IMR-90 (cell line): ENCODE data around the gene UBE2S. TPM values are rescaled to one million over a fixed set of nuclear protein-coding genes. Genes with fewer than 3 reads are reported as not detected.

Source experiments
- ATAC-seq: fragments of 200-7000 bp; cut with Tn5 transposase; 2 replicates; pipeline ENCODE4 v1.9.1; 2020; ENCODE audit warnings: low read depth, mild to moderate bottlenecking, moderate library complexity
- BruUV-seq: library from RNA; stranded (reverse); fragments of 400-500 nt; replicated peaks from 2 replicates; lab custom pipeline; 2021; lab: Mats Ljungman, UMichigan
- CTCF ChIA-PET: fragments of 300-600 bp; formaldehyde crosslinking; extraction: SDS; loops from one replicate; lab custom pipeline; 2021; ENCODE audit warnings: antibody characterized with exemption; lab: Yijun Ruan, JAX
- POLR2A ChIA-PET: fragments of 300-600 bp; sonication (Branson Sonifier 250); formaldehyde crosslinking; loops from one replicate; lab custom pipeline; 2022; ENCODE audit warnings: antibody characterized with exemption; ENCODE audit not compliant: unreplicated experiment; lab: Charles Lee
- DNase-seq: peaks from one replicate; pipeline ENCODE4 v3.0.0; 2013
- H2AFZ ChIP-seq: replicated peaks from 2 replicates; pipeline ENCODE3; 2013; ENCODE audit warnings: low read length, mild to moderate bottlenecking; ENCODE audit not compliant: poor library complexity
- H2AK5ac ChIP-seq: 2 replicates; pipeline ENCODE4 v1.6.1; 2013; ENCODE audit warnings: low read depth, low read length, inconsistent platforms
- H2AK9ac ChIP-seq: replicated peaks from 2 replicates; pipeline ENCODE3; 2013; ENCODE audit warnings: mild to moderate bottlenecking, low read depth, low read length, moderate library complexity; ENCODE audit not compliant: poor library complexity
- H2BK120ac ChIP-seq: 2 replicates; pipeline ENCODE4 v1.6.1; 2013; ENCODE audit warnings: low read depth, low read length, inconsistent platforms
- H2BK15ac ChIP-seq: 3 replicates; pipeline ENCODE4 v1.6.1; 2013; ENCODE audit warnings: low read depth, low read length, inconsistent platforms
- H2BK20ac ChIP-seq: 2 replicates; pipeline ENCODE4 v1.6.1; 2013; ENCODE audit warnings: low read depth, mild to moderate bottlenecking, inconsistent platforms, low read length, moderate library complexity
- H2BK5ac ChIP-seq: 2 replicates; pipeline ENCODE4 v1.6.1; 2013; ENCODE audit warnings: mild to moderate bottlenecking, low read depth, low read length, inconsistent platforms; ENCODE audit not compliant: poor library complexity, severe bottlenecking
- H3K14ac ChIP-seq: replicated peaks from 2 replicates; pipeline ENCODE4 v1.6.1; 2013; ENCODE audit warnings: low read depth, low read length, inconsistent platforms
- H3K18ac ChIP-seq: 2 replicates; pipeline ENCODE4 v1.6.1; 2013; ENCODE audit warnings: low read depth, low read length, control low read depth
- H3K23ac ChIP-seq: 2 replicates; pipeline ENCODE4 v1.6.1; 2013; ENCODE audit warnings: low read depth, low read length, inconsistent platforms
- H3K27ac ChIP-seq: 2 replicates; pipeline ENCODE4 v1.5.1; 2013; ENCODE audit warnings: mild to moderate bottlenecking, control low read depth, low read length; ENCODE audit not compliant: insufficient read depth
- H3K27me3 ChIP-seq: 2 replicates; pipeline ENCODE4 v1.6.1; 2013; ENCODE audit warnings: low read length; ENCODE audit not compliant: control insufficient read depth, insufficient read depth
- H3K36me3 ChIP-seq: 2 replicates; pipeline ENCODE4 v1.6.1; 2013; ENCODE audit warnings: low read length, mixed read lengths; ENCODE audit not compliant: control insufficient read depth, insufficient read depth
- H3K4ac ChIP-seq: 2 replicates; pipeline ENCODE4 v1.6.1; 2013; ENCODE audit warnings: low read depth, low read length, inconsistent platforms
- H3K4me1 ChIP-seq: 2 replicates; pipeline ENCODE4 v1.6.1; 2013; ENCODE audit warnings: low read length, mixed read lengths; ENCODE audit not compliant: control insufficient read depth, insufficient read depth
- H3K4me2 ChIP-seq: 2 replicates; pipeline ENCODE4 v1.6.1; 2013; ENCODE audit warnings: low read depth, mild to moderate bottlenecking, control low read depth, low read length, moderate library complexity
- H3K4me3 ChIP-seq: 2 replicates; pipeline ENCODE4 v1.5.1; 2013; ENCODE audit warnings: low read depth, mild to moderate bottlenecking, control low read depth, low read length, moderate library complexity; ENCODE audit not compliant: insufficient read depth
- H3K56ac ChIP-seq: 2 replicates; pipeline ENCODE4 v1.6.1; 2013; ENCODE audit warnings: low read length, inconsistent platforms; ENCODE audit not compliant: insufficient read depth; ENCODE audit errors: extremely low read depth
- H3K79me1 ChIP-seq, 2 experiments: 2 replicates each; pipeline ENCODE4 v1.6.1; 2013; ENCODE audit warnings: low read length in 2 of 2, inconsistent platforms in 1 of 2, low read depth in 1 of 2
- H3K9ac ChIP-seq: 2 replicates; pipeline ENCODE4 v1.6.1; 2013; ENCODE audit warnings: low read depth, low read length, control low read depth
- H3K9me1 ChIP-seq: 2 replicates; pipeline ENCODE4 v1.6.1; 2013; ENCODE audit warnings: low read length, inconsistent platforms; ENCODE audit not compliant: insufficient read depth
- H3K9me3 ChIP-seq: 2 replicates; pipeline ENCODE4 v1.6.1; 2013; ENCODE audit warnings: low read length; ENCODE audit not compliant: control insufficient read depth, insufficient read depth
- H4K20me1 ChIP-seq: 2 replicates; pipeline ENCODE4 v1.6.1; 2013; ENCODE audit warnings: low read length, inconsistent platforms; ENCODE audit not compliant: insufficient read depth
- H4K5ac ChIP-seq: 2 replicates; pipeline ENCODE4 v1.6.1; 2013; ENCODE audit warnings: mild to moderate bottlenecking, low read depth, low read length, control low read depth
- H4K8ac ChIP-seq, 2 experiments: 2 replicates each; pipeline ENCODE4 v1.6.1; 2013; ENCODE audit warnings: low read depth in 2 of 2, low read length in 2 of 2, control low read depth in 1 of 2, inconsistent platforms in 1 of 2
- H4K91ac ChIP-seq: 2 replicates; pipeline ENCODE4 v1.6.1; 2013; ENCODE audit warnings: low read depth, low read length, inconsistent platforms; ENCODE audit not compliant: insufficient read depth
- FOS ChIP-seq: fragments of 150-350 bp; IDR thresholded peaks from 2 replicates; pipeline ENCODE4 v1.6.1; 2016; ENCODE audit warnings: low read depth, low read length
- POLR2A ChIP-seq: IDR thresholded peaks from 2 replicates; pipeline ENCODE4 v1.6.1; 2012; ENCODE audit warnings: mild to moderate bottlenecking, low read depth, low read length
- WGBS, 2 experiments: methylation state at CpG; one replicate each; pipeline versions ENCODE4 v1.1.5 to v1.1.7; 2013; ENCODE audit warnings: missing lambda C conversion rate in 2 of 2; ENCODE audit not compliant: insufficient read length in 1 of 2; ENCODE audit errors: extremely low coverage in 2 of 2; 5-methylcytosine and 5-hydroxymethylcytosine counted together
- dilution Hi-C: fragments of 300-500 bp; cut with HindIII; formaldehyde crosslinking; loops from one replicate; pipeline ENCODE4 v1.14.3; 2018; ENCODE audit warnings: low sequenced_read_pairs; ENCODE audit not compliant: unreplicated experiment
- in situ Hi-C: fragments of 300-500 bp; cut with MboI; formaldehyde crosslinking; loops from 3 replicates; pipeline ENCODE4 v1.14.3; 2019; ENCODE audit warnings: low sequenced_read_pairs, inconsistent platforms, mixed read lengths
- intact Hi-C: fragments of 100-400 bp; cut with micrococcal nuclease; formaldehyde crosslinking; loops from 2 replicates; pipeline ENCODE4 v1.10.0; 2022
- polyA plus RNA-seq, 3 experiments: library from polyadenylated mRNA; depleted of rRNA; stranded (reverse); fragments of >200 nt; gene quantifications; 2 replicates each; pipeline ENCODE4 v1.2.3, GENCODE V29; 2012; ENCODE audit warnings: low replicate concordance in 1 of 3
- total RNA-seq: library from RNA; depleted of rRNA; stranded (reverse); fragments of >200 nt; gene quantifications from 2 replicates; pipeline ENCODE4 v1.2.3, GENCODE V29; 2012

UBE2S gene
- total and polyA plus RNA-seq, 2 of the 4 experiments (the other 2 are of a cell fraction), result 69.5 to 104 TPM

GRCh38 chr19:55405638-55406037, 1.9 kb downstream of the UBE2S start:
- intact Hi-C loops, result loop anchor here (5.0 kb wide), 1 partner anchor 97 kb away; no protein-coding TSS in a partner anchor
- dilution Hi-C loops, result no loop called here
- peak overlapping the region; percentile 96; the same call in 1 of the 2 replicates for H3K23ac ChIP-seq
- peak overlapping the region; percentile 98 for H3K4me2 ChIP-seq
- TF ChIP-seq POLR2A (0 out of 2 replicates have a peak, but pooled peaks have one; percentile 7), FOS (no peak)
- peaks cover 19% of the 10 kb centered on the region for H3K9me1 ChIP-seq
- no peak overlapping the region for H4K5ac ChIP-seq
- H2BK5ac ChIP-seq, result no peak overlapping the region
- no peak overlapping the region for H3K56ac ChIP-seq
- no peak for ATAC-seq
- peak overlapping the region; percentile 76 for H3K9ac ChIP-seq
- DNase-seq, result no peak
- H2BK20ac ChIP-seq, result no peak overlapping the region
- H3K79me1 ChIP-seq, result peaks cover 7 to 50% of the 10 kb centered on the region in 2 experiments
- H3K36me3 ChIP-seq, result peaks cover 39% of the 10 kb centered on the region
- H3K4ac ChIP-seq, result no peak overlapping the region; the same call in 1 of the 2 replicates
- H3K14ac ChIP-seq, result 0 out of 2 replicates have a peak overlapping the region, but pooled peaks have one; percentile 40
- H3K18ac ChIP-seq, result no peak overlapping the region
- no peak overlapping the region for H2AFZ ChIP-seq
- POLR2A ChIA-PET, result interaction anchor here (1.0 kb wide), 1 partner anchor 104 kb away, joined by 4 read pairs; no protein-coding TSS in a partner anchor
- H2AK5ac ChIP-seq, result no peak overlapping the region
- in situ Hi-C loops, result no loop called here
- H4K8ac ChIP-seq, result no peak overlapping the region
- no peak overlapping the region for H4K91ac ChIP-seq
- no peak overlapping the region for H2AK9ac ChIP-seq
- 87% methylated on average over 5 of the region's 5 CpGs; no CpG with 5 or more reads in 1 of the 2 experiments for WGBS, 2 experiments
- BruUV-seq, result no TSS peak
- CTCF ChIA-PET, result no interaction called here
- peaks cover 17% of the 10 kb centered on the region for H3K4me1 ChIP-seq
- H2BK15ac ChIP-seq, result no peak overlapping the region
- H4K20me1 ChIP-seq, result peaks cover 55% of the 10 kb centered on the region
- H3K27me3 ChIP-seq, result no peaks in the 10 kb centered on the region
- no peaks in the 10 kb centered on the region for H3K9me3 ChIP-seq
- peak overlapping the region; percentile 64; the same call in 1 of the 2 replicates for H3K4me3 ChIP-seq
- H2BK120ac ChIP-seq, result no peak overlapping the region
- H3K27ac ChIP-seq, result no peak overlapping the region
